Liver (tissue), 3 donors: ENCODE results near the gene PLXDC2.

ENCODE experiments used
- EGR1 ChIP-seq, 2 donors: IDR thresholded peaks; 2 replicates each; pipeline ENCODE4 v1.6.1; 2016 to 2018; ENCODE audit warnings: antibody characterized with exemption in 2 of 2, low read depth in 2 of 2
- RAD21 ChIP-seq, 2 donors: IDR thresholded peaks; 2 replicates each; pipeline ENCODE4 v1.6.1; 2016; ENCODE audit warnings: antibody characterized with exemption in 2 of 2, mild to moderate bottlenecking in 2 of 2
- TAF1 ChIP-seq: conservative IDR thresholded peaks from 2 replicates; pipeline ENCODE4 v1.6.1; 2016; ENCODE audit warnings: antibody characterized with exemption, mild to moderate bottlenecking
- TF ChIP-seq, protein P1 (sequence below): fragments of 150-350 bp; IDR thresholded peaks from 2 replicates; pipeline ENCODE4 v1.5.1; 2017; ENCODE audit warnings: improper control_type of control experiment, low read depth, low read length; ENCODE audit not compliant: missing input control
- TF ChIP-seq, protein P2 (sequence below): IDR thresholded peaks from 2 replicates; pipeline ENCODE4 v1.6.1; 2016; ENCODE audit warnings: antibody characterized with exemption, mild to moderate bottlenecking
- donor health status: healthy.
- donor health status: healthy.

DNA sequence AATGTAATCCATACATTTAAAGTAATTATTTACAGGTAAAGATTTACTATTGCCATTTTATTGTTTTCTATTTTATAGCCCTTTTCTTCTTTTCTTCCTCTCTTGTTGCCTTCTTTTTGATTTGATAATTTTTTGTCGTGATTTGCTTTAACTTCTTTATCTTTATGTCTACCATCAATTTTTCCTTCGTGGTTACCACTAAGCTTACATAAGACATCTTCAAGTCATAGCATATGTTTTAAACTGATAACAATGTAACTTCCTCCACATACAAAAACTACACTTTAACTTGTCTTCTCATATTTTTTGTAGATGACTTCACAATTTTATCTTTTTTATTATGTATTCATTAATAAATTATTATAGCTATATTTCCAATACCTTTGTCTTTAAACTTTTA, 316.6 kb downstream of the PLXDC2 start:
- TF ChIP-seq, protein P1, sequence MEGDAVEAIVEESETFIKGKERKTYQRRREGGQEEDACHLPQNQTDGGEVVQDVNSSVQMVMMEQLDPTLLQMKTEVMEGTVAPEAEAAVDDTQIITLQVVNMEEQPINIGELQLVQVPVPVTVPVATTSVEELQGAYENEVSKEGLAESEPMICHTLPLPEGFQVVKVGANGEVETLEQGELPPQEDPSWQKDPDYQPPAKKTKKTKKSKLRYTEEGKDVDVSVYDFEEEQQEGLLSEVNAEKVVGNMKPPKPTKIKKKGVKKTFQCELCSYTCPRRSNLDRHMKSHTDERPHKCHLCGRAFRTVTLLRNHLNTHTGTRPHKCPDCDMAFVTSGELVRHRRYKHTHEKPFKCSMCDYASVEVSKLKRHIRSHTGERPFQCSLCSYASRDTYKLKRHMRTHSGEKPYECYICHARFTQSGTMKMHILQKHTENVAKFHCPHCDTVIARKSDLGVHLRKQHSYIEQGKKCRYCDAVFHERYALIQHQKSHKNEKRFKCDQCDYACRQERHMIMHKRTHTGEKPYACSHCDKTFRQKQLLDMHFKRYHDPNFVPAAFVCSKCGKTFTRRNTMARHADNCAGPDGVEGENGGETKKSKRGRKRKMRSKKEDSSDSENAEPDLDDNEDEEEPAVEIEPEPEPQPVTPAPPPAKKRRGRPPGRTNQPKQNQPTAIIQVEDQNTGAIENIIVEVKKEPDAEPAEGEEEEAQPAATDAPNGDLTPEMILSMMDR: no peak
- TF ChIP-seq RAD21 (IDR thresholded peaks at IDR 0.05) (no peak), TAF1 (no peak), EGR1 (IDR thresholded peaks at IDR 0.05; ENCODE audit: low read depth in 2 of 2) (no peak)
- TF ChIP-seq, protein P2, sequence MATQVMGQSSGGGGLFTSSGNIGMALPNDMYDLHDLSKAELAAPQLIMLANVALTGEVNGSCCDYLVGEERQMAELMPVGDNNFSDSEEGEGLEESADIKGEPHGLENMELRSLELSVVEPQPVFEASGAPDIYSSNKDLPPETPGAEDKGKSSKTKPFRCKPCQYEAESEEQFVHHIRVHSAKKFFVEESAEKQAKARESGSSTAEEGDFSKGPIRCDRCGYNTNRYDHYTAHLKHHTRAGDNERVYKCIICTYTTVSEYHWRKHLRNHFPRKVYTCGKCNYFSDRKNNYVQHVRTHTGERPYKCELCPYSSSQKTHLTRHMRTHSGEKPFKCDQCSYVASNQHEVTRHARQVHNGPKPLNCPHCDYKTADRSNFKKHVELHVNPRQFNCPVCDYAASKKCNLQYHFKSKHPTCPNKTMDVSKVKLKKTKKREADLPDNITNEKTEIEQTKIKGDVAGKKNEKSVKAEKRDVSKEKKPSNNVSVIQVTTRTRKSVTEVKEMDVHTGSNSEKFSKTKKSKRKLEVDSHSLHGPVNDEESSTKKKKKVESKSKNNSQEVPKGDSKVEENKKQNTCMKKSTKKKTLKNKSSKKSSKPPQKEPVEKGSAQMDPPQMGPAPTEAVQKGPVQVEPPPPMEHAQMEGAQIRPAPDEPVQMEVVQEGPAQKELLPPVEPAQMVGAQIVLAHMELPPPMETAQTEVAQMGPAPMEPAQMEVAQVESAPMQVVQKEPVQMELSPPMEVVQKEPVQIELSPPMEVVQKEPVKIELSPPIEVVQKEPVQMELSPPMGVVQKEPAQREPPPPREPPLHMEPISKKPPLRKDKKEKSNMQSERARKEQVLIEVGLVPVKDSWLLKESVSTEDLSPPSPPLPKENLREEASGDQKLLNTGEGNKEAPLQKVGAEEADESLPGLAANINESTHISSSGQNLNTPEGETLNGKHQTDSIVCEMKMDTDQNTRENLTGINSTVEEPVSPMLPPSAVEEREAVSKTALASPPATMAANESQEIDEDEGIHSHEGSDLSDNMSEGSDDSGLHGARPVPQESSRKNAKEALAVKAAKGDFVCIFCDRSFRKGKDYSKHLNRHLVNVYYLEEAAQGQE: no peak
